Measurements from ENCODE around the gene PREX1.

PREX1 gene

GRCh38 chr20:48747840-48748414, 79.9 kb downstream of the PREX1 start:
- no peak for DNase-seq

GRCh38 chr20:48745330-48745729, 82.5 kb downstream of the PREX1 start:
- no peak for DNase-seq

GRCh38 chr20:48744515-48744914, 83.3 kb downstream of the PREX1 start:
- DNase-seq, result no peak

GRCh38 chr20:48743807-48744206, 84.0 kb downstream of the PREX1 start:
- no peak for DNase-seq

- DNase-seq, result no peak
These were observed 84.7 kb downstream of the PREX1 start for GRCh38 chr20:48742912-48743680.

GRCh38 chr20:48742233-48742632, 85.6 kb downstream of the PREX1 start:
- no peak for DNase-seq

GRCh38 chr20:48741669-48742068, 86.1 kb downstream of the PREX1 start:
- no peak for DNase-seq

GRCh38 chr20:48740712-48741111, 87.1 kb downstream of the PREX1 start:
- no peak for DNase-seq

- no peak for DNase-seq
These were observed 87.5 kb downstream of the PREX1 start for GRCh38 chr20:48740292-48740649.

GRCh38 chr20:48739395-48740291, 88.2 kb downstream of the PREX1 start:
- no peak for DNase-seq

GRCh38 chr20:48738399-48739304, 89.1 kb downstream of the PREX1 start:
- DNase-seq, result no peak

GRCh38 chr20:48738094-48738398, 89.8 kb downstream of the PREX1 start:
- DNase-seq, result no peak

GRCh38 chr20:48737434-48738093, 90.2 kb downstream of the PREX1 start:
- DNase-seq, result no peak

GRCh38 chr20:48736636-48737035, 91.2 kb downstream of the PREX1 start:
- DNase-seq, result no peak

- no peak for DNase-seq
These were observed 91.6 kb downstream of the PREX1 start for GRCh38 chr20:48736231-48736630.

- no peak for DNase-seq
These were observed 92.7 kb downstream of the PREX1 start for GRCh38 chr20:48735112-48735511.

GRCh38 chr20:48734104-48734749, 93.6 kb downstream of the PREX1 start:
- DNase-seq, result no peak

GRCh38 chr20:48733296-48733790, 94.5 kb downstream of the PREX1 start:
- no peak for DNase-seq

GRCh38 chr20:48732081-48732829, 95.5 kb downstream of the PREX1 start:
- DNase-seq, result no peak

GRCh38 chr20:48731536-48731935, 96.3 kb downstream of the PREX1 start:
- DNase-seq, result no peak

GRCh38 chr20:48730977-48731376, 96.8 kb downstream of the PREX1 start:
- DNase-seq, result no peak

Data from DMS79 (cell line).